Esophagus squamous epithelium (tissue), 5 donors: ENCODE measurements around the gene HSDL2. TPM values are rescaled to one million over a fixed set of nuclear protein-coding genes. Genes with fewer than 3 reads are reported as not detected.

Experiments used
- DNase-seq: peaks from one replicate; lab custom pipeline; 2025; lab: John Stamatoyannopoulos, UW
- H3K27ac ChIP-seq, 4 donors: fragments of 200-600 bp; sonication (generic); one replicate each; pipeline ENCODE4 v1.5.1; 2016 to 2019; ENCODE audit warnings: mild to moderate bottlenecking in 1 of 4
- H3K27me3 ChIP-seq, 4 donors: fragments of 200-600 bp; sonication (generic); 1 replicate in 3 of 4; 2 replicates in 1 of 4; pipeline versions ENCODE4 v1.5.1 to v1.6.0; 2017 to 2021; ENCODE audit warnings: antibody characterized with exemption in 1 of 4
- H3K36me3 ChIP-seq, 3 donors: fragments of 200-600 bp; sonication (generic); one replicate each; pipeline ENCODE4 v1.5.1; 2016 to 2019
- H3K4me1 ChIP-seq, 3 donors: fragments of 200-600 bp; sonication (generic); one replicate each; pipeline ENCODE4 v1.5.1; 2017 to 2019
- H3K4me3 ChIP-seq, 4 donors: fragments of 200-600 bp; sonication (generic); 1 replicate in 3 of 4; 2 replicates in 1 of 4; pipeline ENCODE4 v1.5.1; 2016 to 2019; ENCODE audit warnings: mild to moderate bottlenecking in 2 of 4, moderate library complexity in 1 of 4
- H3K9me3 ChIP-seq, 3 donors: fragments of 200-600 bp; sonication (generic); one replicate each; pipeline ENCODE4 v1.5.1; 2016 to 2019
- POLR2A ChIP-seq, 4 donors: fragments of 450-650 bp; IDR thresholded peaks; one replicate each; pipeline ENCODE4 v1.6.1; 2017; ENCODE audit warnings: antibody characterized with exemption in 4 of 4, mild to moderate bottlenecking in 4 of 4, moderate library complexity in 3 of 4
- WGBS, 2 donors: methylation state at CpG; one replicate each; pipeline ENCODE4 v1.1.5; 2018; 5-methylcytosine and 5-hydroxymethylcytosine counted together
- intact Hi-C: fragments of 100-400 bp; cut with DNase I; formaldehyde crosslinking; loops from one replicate; pipeline ENCODE4 v1.15.0; 2022
- total RNA-seq, 4 donors: library from RNA; depleted of rRNA; stranded (reverse); fragments of >200 nt; gene quantifications; one replicate each; pipeline ENCODE4 v1.1.0, GENCODE V29; 2016
- TF ChIP-seq, protein P1 (sequence below), 6 experiments: fragments of 450-650 bp in 4 of 6; fragments of 200-600 bp in 2 of 6; sonication (generic) in 2 of 6; IDR thresholded peaks; one replicate each; pipeline ENCODE4 v1.5.1; 2016 to 2019; ENCODE audit warnings: antibody characterized with exemption in 6 of 6, mild to moderate bottlenecking in 4 of 6, moderate library complexity in 4 of 6
- donor health status: DM: yes; HTN: yes; CAD: no.

Gene HSDL2
- total RNA-seq, 4 donors from 2014 or later = 18.5 to 49.4 (median 36.0) TPM

- Histone ChIP-seq H3K27me3 (no peaks in the 10 kb centered on the region), H3K27ac (no peak overlapping the region), H3K4me3 (no peak overlapping the region), H3K36me3 (peaks cover 0 to 24% (median 0%) of the 10 kb centered on the region in 3 donors), H3K4me1 (no peaks in the 10 kb centered on the region), H3K9me3 (peaks cover 0 to 15% (median 7%) of the 10 kb centered on the region in 3 donors)
- no peak for DNase-seq
- TF ChIP-seq, protein P1, sequence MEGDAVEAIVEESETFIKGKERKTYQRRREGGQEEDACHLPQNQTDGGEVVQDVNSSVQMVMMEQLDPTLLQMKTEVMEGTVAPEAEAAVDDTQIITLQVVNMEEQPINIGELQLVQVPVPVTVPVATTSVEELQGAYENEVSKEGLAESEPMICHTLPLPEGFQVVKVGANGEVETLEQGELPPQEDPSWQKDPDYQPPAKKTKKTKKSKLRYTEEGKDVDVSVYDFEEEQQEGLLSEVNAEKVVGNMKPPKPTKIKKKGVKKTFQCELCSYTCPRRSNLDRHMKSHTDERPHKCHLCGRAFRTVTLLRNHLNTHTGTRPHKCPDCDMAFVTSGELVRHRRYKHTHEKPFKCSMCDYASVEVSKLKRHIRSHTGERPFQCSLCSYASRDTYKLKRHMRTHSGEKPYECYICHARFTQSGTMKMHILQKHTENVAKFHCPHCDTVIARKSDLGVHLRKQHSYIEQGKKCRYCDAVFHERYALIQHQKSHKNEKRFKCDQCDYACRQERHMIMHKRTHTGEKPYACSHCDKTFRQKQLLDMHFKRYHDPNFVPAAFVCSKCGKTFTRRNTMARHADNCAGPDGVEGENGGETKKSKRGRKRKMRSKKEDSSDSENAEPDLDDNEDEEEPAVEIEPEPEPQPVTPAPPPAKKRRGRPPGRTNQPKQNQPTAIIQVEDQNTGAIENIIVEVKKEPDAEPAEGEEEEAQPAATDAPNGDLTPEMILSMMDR (IDR thresholded peaks at IDR 0.05) = no peak
- TF ChIP-seq POLR2A (IDR thresholded peaks at IDR 0.05) = no peak
- intact Hi-C loops = no loop called here
- 100% methylated on average over 1 of the region's 2 CpGs; no CpG with 5 or more reads in 1 of the 2 donors for WGBS, 2 donors
Measured at GRCh38 chr9:112477330-112477729, 97.4 kb downstream of the HSDL2 start.

- DNase-seq = no peak
- H3K27me3 ChIP-seq = no peaks in the 10 kb centered on the region
- intact Hi-C loops = no loop called here
- H3K27ac ChIP-seq = no peak overlapping the region
- H3K9me3 ChIP-seq = peaks cover 0 to 15% (median 7%) of the 10 kb centered on the region in 3 donors
- peaks cover 0 to 14% (median 0%) of the 10 kb centered on the region in 3 donors for H3K36me3 ChIP-seq
- H3K4me3 ChIP-seq = no peak overlapping the region
- no peak for TF ChIP-seq POLR2A (IDR thresholded peaks at IDR 0.05)
- TF ChIP-seq, protein P1 (IDR thresholded peaks at IDR 0.05) = no peak
- no peaks in the 10 kb centered on the region for H3K4me1 ChIP-seq
Measured at GRCh38 chr9:112479221-112479620, 99.3 kb downstream of the HSDL2 start.

DNA sequence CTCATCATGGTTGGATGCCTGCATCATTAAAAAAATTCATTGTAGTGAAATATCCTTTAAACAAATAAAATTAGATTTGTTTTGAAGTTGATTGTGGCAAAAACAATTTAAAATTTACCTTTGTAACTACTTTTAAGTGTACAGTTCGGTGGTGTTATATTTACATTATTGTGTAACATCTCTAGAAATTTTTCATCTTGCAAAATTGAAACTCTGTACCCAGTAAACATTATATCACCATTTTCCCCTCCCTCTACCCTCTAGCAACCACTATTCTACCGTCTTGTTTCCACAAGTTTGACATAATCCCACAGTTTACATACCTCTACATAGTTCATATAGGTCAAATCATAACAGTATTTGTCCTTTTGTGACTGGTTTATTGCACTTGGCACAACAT, 104.7 kb downstream of the HSDL2 start:
- intact Hi-C loops = no loop called here
- no peaks in the 10 kb centered on the region for H3K9me3 ChIP-seq
- no peaks in the 10 kb centered on the region for H3K36me3 ChIP-seq
- WGBS, 2 donors = 67 to 71% methylated on average over 2 of the region's 2 CpGs
- no peak for DNase-seq
- H3K4me3 ChIP-seq = no peak overlapping the region
- peaks cover 0 to 20% (median 4%) of the 10 kb centered on the region in 3 donors for H3K4me1 ChIP-seq
- TF ChIP-seq, protein P1 (IDR thresholded peaks at IDR 0.05) = no peak
- TF ChIP-seq POLR2A (IDR thresholded peaks at IDR 0.05) = no peak
- H3K27ac ChIP-seq = no peak overlapping the region
- H3K27me3 ChIP-seq = no peaks in the 10 kb centered on the region

DNA sequence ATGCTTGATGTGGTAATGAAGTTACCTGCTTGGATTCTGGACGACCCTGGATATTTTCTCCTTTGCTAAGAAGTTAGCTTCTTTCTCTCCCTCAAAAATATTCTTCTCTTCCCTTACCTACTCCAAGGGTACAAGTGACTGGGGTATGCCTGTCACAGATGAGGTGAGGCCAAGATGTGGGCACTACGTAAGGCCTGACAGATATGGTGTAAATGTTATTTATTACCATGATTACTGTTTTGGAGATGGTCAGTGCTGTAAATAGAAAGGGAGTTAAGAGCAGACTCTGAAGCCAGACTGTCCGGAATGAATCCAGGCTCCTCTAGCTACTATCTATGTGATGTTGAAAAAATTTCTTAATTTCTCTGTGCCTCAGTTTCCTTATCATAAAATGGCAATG, 105.7 kb downstream of the HSDL2 start:
- TF ChIP-seq, protein P1 (IDR thresholded peaks at IDR 0.05) = no peak
- no peak overlapping the region for H3K27ac ChIP-seq
- no peak for DNase-seq
- no peaks in the 10 kb centered on the region for H3K27me3 ChIP-seq
- peaks cover 0 to 20% (median 4%) of the 10 kb centered on the region in 3 donors for H3K4me1 ChIP-seq
- peak overlapping the region in 1 of 4 donors; percentile 91 for H3K4me3 ChIP-seq
- intact Hi-C loops = no loop called here
- 74 to 90% methylated on average over 3 of the region's 3 CpGs for WGBS, 2 donors
- no peaks in the 10 kb centered on the region for H3K36me3 ChIP-seq
- no peaks in the 10 kb centered on the region for H3K9me3 ChIP-seq

- whole genome bisulfite sequencing, 2 donors = 2 to 19% methylated on average over 3 to 25 of the region's 93 CpGs
- intact Hi-C loops = no loop called here
Measured at GRCh38 chr9:112486221-112487007, 106.5 kb downstream of the HSDL2 start, which contains the start of gene KIAA1958. KIAA1958 (plus strand) TSS chr9:112486827; CDS start chr9:112574081, 87,254 bp downstream.

More at GRCh38 chr9:112486221-112487007, 106.5 kb downstream of the HSDL2 start, which contains the start of gene KIAA1958:
- peak; percentile 14 for DNase-seq
- Histone ChIP-seq H3K27ac (peak within 1 kb of the TSS; percentile 65 to 87 (median 84)), H3K36me3 (no peaks in the 10 kb centered on the region), H3K9me3 (no peaks in the 10 kb centered on the region), H3K4me1 (peaks cover 0 to 20% (median 4%) of the 10 kb centered on the region in 3 donors), H3K27me3 (no peaks in the 10 kb centered on the region), H3K4me3 (peak within 1 kb of the TSS; percentile 65 to 99 (median 94))
- TF ChIP-seq, protein P1 (IDR thresholded peaks at IDR 0.05) = no peak
- peak in 1 of 4 donors; percentile 61 for TF ChIP-seq POLR2A (IDR thresholded peaks at IDR 0.05)
